ENCODE measurements around the gene SLC29A1. TPM values are rescaled to one million over a fixed set of nuclear protein-coding genes. Genes with fewer than 3 reads are reported as not detected.

Gene SLC29A1
- total RNA-seq (2011; cell fraction: chromatin; rRNA removed; ENCODE audit: low replicate concordance) = 171 and 379 TPM in 2 replicates
- total RNA-seq (2011; cell fraction: nucleolus; rRNA removed) = 331 and 348 TPM in 2 replicates
- 305 and 360 TPM in 2 replicates for total RNA-seq (2011; cell fraction: nucleoplasm; rRNA removed)
- total RNA-seq (2014; rRNA removed) (57.7 and 89.5 TPM in 2 replicates), total RNA-seq (2014; rRNA removed; fragmentation: Illumina TruSeq; extraction: Trizol) (32.8 and 35.3 TPM in 2 replicates), total RNA-seq (2015; rRNA removed; fragmentation: Illumina TruSeq; extraction: Trizol) (43.2 and 44.3 TPM in 2 replicates), total RNA-seq (2021) (103 and 107 TPM in 2 replicates), polyA plus RNA-seq (2011; rRNA removed) (148 and 204 TPM in 2 replicates), polyA plus RNA-seq (2014; fragmentation: Illumina TruSeq; extraction: Trizol) (136 and 170 TPM in 2 replicates), polyA plus RNA-seq (2014; fragmentation: Nextera tagmentation; extraction: Ambion mirVana) (10 to 100 TPM; 18.9 to 42.0 TPM), polyA plus RNA-seq (2014; rRNA removed) (140 and 147 TPM in 2 replicates), polyA minus RNA-seq (2011; rRNA and poly(A)+ RNA removed) (119 and 153 TPM in 2 replicates), Bru-seq, nascent RNA (percentile 79 among the genes with signal in this experiment), BruChase-seq, experiment 1, labeled RNA remaining after a 2-hour chase (percentile 67 among the genes with signal in this experiment), BruChase-seq, experiment 2, labeled RNA remaining after a 6-hour chase (percentile 80 among the genes with signal in this experiment)
- 291 and 372 TPM in 2 replicates for polyA plus RNA-seq (2011; cell fraction: cytosol; rRNA removed)
- 496 and 544 TPM in 2 replicates for polyA plus RNA-seq (2011; cell fraction: nucleus; rRNA removed)
- 90.3 and 112 TPM in 2 replicates for polyA plus RNA-seq (2012)
- 67.5 and 84.3 TPM in 2 replicates for polyA minus RNA-seq (2011; cell fraction: cytosol; rRNA and poly(A)+ RNA removed)
- 71.0 and 95.0 TPM in 2 replicates for polyA minus RNA-seq (2011; cell fraction: nucleus; rRNA and poly(A)+ RNA removed)
- long read RNA-seq, experiment 1, transcript SLC29A1-206 (13 exons, 2,183 nt) = major isoform, 165 of 867 reads
- long read RNA-seq, experiment 1, transcript SLC29A1-201 (12 exons, 2,159 nt) = minor isoform, 44 of 867 reads
- long read RNA-seq, experiment 1, transcript SLC29A1-209 (13 exons, 2,318 nt) = minor isoform, 18 of 867 reads
- long read RNA-seq, experiment 1, partial matches to known transcripts = 433 of 867 reads
- long read RNA-seq, experiment 1, other reads (novel, unspliced or antisense) = 204 of 867 reads
- long read RNA-seq, experiment 2, transcript SLC29A1-209 (13 exons, 2,318 nt) = minor isoform, 6 of 1,823 reads
- long read RNA-seq, experiment 2, transcript SLC29A1-201 (12 exons, 2,159 nt) = minor isoform, 27 of 1,823 reads
- long read RNA-seq, experiment 2, transcript SLC29A1-206 (13 exons, 2,183 nt) = major isoform, 44 of 1,823 reads
- long read RNA-seq, experiment 2, partial matches to known transcripts = 1,647 of 1,823 reads
- long read RNA-seq, experiment 2, other reads (novel, unspliced or antisense) = 98 of 1,823 reads
- long read RNA-seq, experiment 3, transcript SLC29A1-209 (13 exons, 2,318 nt) = minor isoform, 12 of 200 reads
- long read RNA-seq, experiment 3, transcript SLC29A1-206 (13 exons, 2,183 nt) = major isoform, 83 of 200 reads
- long read RNA-seq, experiment 3, transcript SLC29A1-201 (12 exons, 2,159 nt) = minor isoform, 6 of 200 reads
- long read RNA-seq, experiment 3, partial matches to known transcripts = 23 of 200 reads
- long read RNA-seq, experiment 3, other reads (novel, unspliced or antisense) = 71 of 200 reads

DNA sequence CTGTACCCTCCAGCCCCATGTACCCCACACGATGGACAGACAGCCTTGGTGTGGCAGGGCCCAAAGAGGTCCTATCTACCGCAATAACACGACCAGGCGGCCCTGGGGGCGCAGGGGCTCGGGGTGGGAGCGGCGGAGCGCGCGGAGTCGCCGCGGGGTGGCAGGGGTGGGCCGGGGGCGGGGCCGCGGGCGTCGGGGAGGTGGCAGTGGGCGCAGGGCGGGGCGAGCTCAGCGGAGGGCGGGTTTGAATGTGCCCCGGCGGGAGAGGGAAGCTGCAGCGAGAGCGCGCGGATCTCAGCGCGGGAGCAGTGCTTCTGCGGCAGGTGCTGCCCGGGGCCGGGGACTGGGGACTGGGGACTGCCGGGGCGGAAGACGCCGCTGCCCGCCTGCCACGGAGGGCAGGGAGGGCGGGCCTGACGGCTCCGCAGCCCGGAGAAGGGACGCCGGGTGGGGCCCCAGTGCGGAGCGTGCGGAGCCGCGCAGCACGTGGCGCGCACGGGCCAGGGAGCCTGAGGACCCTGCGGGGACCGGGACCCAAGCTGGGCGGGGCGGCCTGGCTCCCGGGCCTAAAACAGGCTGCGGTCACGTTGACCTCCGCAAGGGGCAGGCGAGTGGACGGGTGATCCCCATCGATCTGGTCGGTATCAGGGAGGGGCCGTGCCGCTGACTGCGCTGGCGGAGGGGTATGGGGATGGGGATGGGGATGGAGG lies at the start of gene SLC29A1:
Gene SLC29A1, plus strand, starts transcription at position 277 of the 710 bp plus-strand sequence. CDS start 3,719 bp downstream, outside the sequence.
- ChIA-PET POLR2A (interaction anchor here (0.6 to 6.8 kb wide), 7 partner anchors 10 to 169 kb away, joined by 3 to 104 read pairs (median 8); partner anchors contain the start of gene HSP90AB1), CTCF (ENCODE audit: low intra/inter-chr PET ratio) (no interaction called here)
- peak within 1 kb of the TSS; percentile 57 to 91 for H3K9ac ChIP-seq (ENCODE audit: insufficient read depth in 1 of 2, low read depth in 2 of 2, low read length in 2 of 2)
- H4K20me1 ChIP-seq (replicated peaks; ENCODE audit: control insufficient read depth, insufficient read depth, low read length) = peaks cover 3% of the 10 kb centered on the region; the same call in 1 of the 2 replicates
- H3K9me3 ChIP-seq (replicated peaks; ENCODE audit: control insufficient read depth, insufficient read depth, low read depth, low read length) = no peaks in the 10 kb centered on the region
- in situ Hi-C loops (cut with MboI) = no loop called here
- peaks cover 74 to 91% of the 10 kb centered on the region in 2 experiments for H3K4me1 ChIP-seq (replicated peaks in 1 of 2; ENCODE audit: control insufficient read depth in 2 of 2, insufficient read depth in 2 of 2, low read length in 2 of 2)
- FAIRE-seq (no peak), DNase-seq (ENCODE audit: extremely low read depth in 1 of 4, low spot score in 3 of 4) (peak; percentile 89 to 97 (median 96)), ATAC-seq (peak; percentile 71)
- H3K4me2 ChIP-seq (ENCODE audit: insufficient read depth, low read length) = peak within 1 kb of the TSS; percentile 86
- intact Hi-C loops (cut with micrococcal nuclease) = loop anchor here (2.0 to 10.0 kb wide), 2 partner anchors 29 to 589 kb away; partner anchors contain the start of gene MAD2L1BP
- WGBS (ENCODE audit: insufficient coverage, low coverage, missing lambda C conversion rate) = 1% methylated on average over 32 of the region's 73 CpGs
- H3K9me1 ChIP-seq (ENCODE audit: control insufficient read depth, insufficient read depth, low read length) = peaks cover 6% of the 10 kb centered on the region
- H2AFZ ChIP-seq (ENCODE audit: low read depth, low read length) = peak within 1 kb of the TSS; percentile 92
- BruUV-seq (replicated peaks) = no TSS peak
- peaks cover 17% of the 10 kb centered on the region for H3K36me3 ChIP-seq (ENCODE audit: control insufficient read depth, insufficient read depth, low read length)
- H3K4me3 ChIP-seq = peak within 1 kb of the TSS; percentile 54
- H3K27me3 ChIP-seq (ENCODE audit: control insufficient read depth in 2 of 2, insufficient read depth in 2 of 2, low read length in 2 of 2) = no peaks in the 10 kb centered on the region
- H3K79me2 ChIP-seq (ENCODE audit: control insufficient read depth, insufficient read depth, low read length) = peaks cover 54% of the 10 kb centered on the region
- H3K27ac ChIP-seq (ENCODE audit: extremely low read depth, low read depth, low read length) = peak within 1 kb of the TSS; percentile 66
- TF ChIP-seq HIVEP1 (CRISPR knock-in tag; IDR thresholded peaks at IDR 0.05) (no peak), CHD4 (IDR thresholded peaks at IDR 0.05; ENCODE audit: insufficient read depth, insufficient replicate concordance, low read depth, low read length, poor library complexity, severe bottlenecking) (no peak), SREBF2 (CRISPR knock-in tag; IDR thresholded peaks at IDR 0.05) (no peak), SRSF7 (optimal IDR thresholded peaks at IDR 0.05; ENCODE audit: low read depth, low read length) (peak; percentile 40), GTF2E2 (tag; IDR thresholded peaks at IDR 0.05) (no peak), CBX1 (IDR thresholded peaks at IDR 0.05; ENCODE audit: low read depth) (no peak), SPI1 (IDR thresholded peaks at IDR 0.05; ENCODE audit: borderline replicate concordance, low read depth, low read length) (no peak), NONO (IDR thresholded peaks at IDR 0.05; ENCODE audit: low read depth in 2 of 2, low read length in 1 of 2) (peak in 1 of 2 experiments; percentile 65; a peak in 2 of 4 replicates)
- TF ChIP-seq, protein P1, sequence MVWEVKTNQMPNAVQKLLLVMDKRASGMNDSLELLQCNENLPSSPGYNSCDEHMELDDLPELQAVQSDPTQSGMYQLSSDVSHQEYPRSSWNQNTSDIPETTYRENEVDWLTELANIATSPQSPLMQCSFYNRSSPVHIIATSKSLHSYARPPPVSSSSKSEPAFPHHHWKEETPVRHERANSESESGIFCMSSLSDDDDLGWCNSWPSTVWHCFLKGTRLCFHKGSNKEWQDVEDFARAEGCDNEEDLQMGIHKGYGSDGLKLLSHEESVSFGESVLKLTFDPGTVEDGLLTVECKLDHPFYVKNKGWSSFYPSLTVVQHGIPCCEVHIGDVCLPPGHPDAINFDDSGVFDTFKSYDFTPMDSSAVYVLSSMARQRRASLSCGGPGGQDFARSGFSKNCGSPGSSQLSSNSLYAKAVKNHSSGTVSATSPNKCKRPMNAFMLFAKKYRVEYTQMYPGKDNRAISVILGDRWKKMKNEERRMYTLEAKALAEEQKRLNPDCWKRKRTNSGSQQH (CRISPR knock-in tag; IDR thresholded peaks at IDR 0.05) = no peak
- TF ChIP-seq, protein P2, sequence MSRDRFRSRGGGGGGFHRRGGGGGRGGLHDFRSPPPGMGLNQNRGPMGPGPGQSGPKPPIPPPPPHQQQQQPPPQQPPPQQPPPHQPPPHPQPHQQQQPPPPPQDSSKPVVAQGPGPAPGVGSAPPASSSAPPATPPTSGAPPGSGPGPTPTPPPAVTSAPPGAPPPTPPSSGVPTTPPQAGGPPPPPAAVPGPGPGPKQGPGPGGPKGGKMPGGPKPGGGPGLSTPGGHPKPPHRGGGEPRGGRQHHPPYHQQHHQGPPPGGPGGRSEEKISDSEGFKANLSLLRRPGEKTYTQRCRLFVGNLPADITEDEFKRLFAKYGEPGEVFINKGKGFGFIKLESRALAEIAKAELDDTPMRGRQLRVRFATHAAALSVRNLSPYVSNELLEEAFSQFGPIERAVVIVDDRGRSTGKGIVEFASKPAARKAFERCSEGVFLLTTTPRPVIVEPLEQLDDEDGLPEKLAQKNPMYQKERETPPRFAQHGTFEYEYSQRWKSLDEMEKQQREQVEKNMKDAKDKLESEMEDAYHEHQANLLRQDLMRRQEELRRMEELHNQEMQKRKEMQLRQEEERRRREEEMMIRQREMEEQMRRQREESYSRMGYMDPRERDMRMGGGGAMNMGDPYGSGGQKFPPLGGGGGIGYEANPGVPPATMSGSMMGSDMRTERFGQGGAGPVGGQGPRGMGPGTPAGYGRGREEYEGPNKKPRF (IDR thresholded peaks at IDR 0.05; ENCODE audit: low read depth, low read length) = no peak
